ENCODE data around the gene STYXL2. TPM values are rescaled to one million over a fixed set of nuclear protein-coding genes. Genes with fewer than 3 reads are reported as not detected.

The STYXL2 gene
- total and polyA plus RNA-seq, 2 of the 8 experiments (the other 6 are each of a cell fraction or from before 2014, with no cell fraction given), result 0.09 to 0.22 TPM

- Histone ChIP-seq H3K79me1 (ENCODE audit: low read depth, low read length) (no peaks in the 10 kb centered on the region), H3K4me2 (ENCODE audit: insufficient read depth in 1 of 2, low read depth in 2 of 2, low read length in 2 of 2) (no peak overlapping the region), H3K27ac (ENCODE audit: low read depth, low read length) (no peak overlapping the region), H3K14ac (ENCODE audit: insufficient read length) (no peak overlapping the region), H3K4ac (replicated peaks; ENCODE audit: insufficient read length, low read depth, low read length) (no peak overlapping the region), H3K56ac (replicated peaks; ENCODE audit: insufficient read length, low read depth, low read length) (no peak overlapping the region), H2AK5ac (ENCODE audit: low read depth, low read length) (no peak overlapping the region), H3K79me2 (ENCODE audit: control insufficient read depth in 1 of 2, insufficient read depth in 2 of 2, low read length in 2 of 2) (no peaks in the 10 kb centered on the region), H3K23me2 (ENCODE audit: low read depth, low read length) (no peaks in the 10 kb centered on the region; the same call in 1 of the 2 replicates), H3K18ac (ENCODE audit: extremely low read depth, low read length) (no peak overlapping the region), H2BK12ac (ENCODE audit: low read depth, low read length) (no peak overlapping the region), H2BK20ac (ENCODE audit: low read length) (no peak overlapping the region), H4K91ac (replicated peaks; ENCODE audit: insufficient read length, low read length) (no peak overlapping the region), H3K36me3 (ENCODE audit: control insufficient read depth in 2 of 4, insufficient read depth in 4 of 4, low read length in 3 of 4) (no peaks in the 10 kb centered on the region), H4K8ac (ENCODE audit: extremely low read depth, insufficient read depth, low read length) (no peak overlapping the region), H3K23ac (ENCODE audit: insufficient read length) (no peak overlapping the region), H3K4me1 (replicated peaks in 1 of 4; ENCODE audit: control insufficient read depth in 3 of 4, insufficient read depth in 4 of 4, low read length in 3 of 4) (peaks cover 0 to 4% (median 0%) of the 10 kb centered on the region in 4 experiments; a peak in 3 of 7 replicates), H3K9me3 (ENCODE audit: insufficient read depth in 2 of 2, low read depth in 1 of 2, low read length in 1 of 2) (peaks cover 0 to 4% of the 10 kb centered on the region in 2 experiments; a peak in 2 of 4 replicates), H4K20me1 (replicated peaks in 1 of 2; ENCODE audit: control insufficient read depth in 1 of 2, insufficient read depth in 2 of 2, low read length in 2 of 2) (no peaks in the 10 kb centered on the region), H2AFZ (ENCODE audit: low read length) (no peak overlapping the region), H4K5ac (ENCODE audit: insufficient read length, low read depth, low read length) (no peak overlapping the region), H3K4me3 (ENCODE audit: extremely low read depth in 1 of 4, insufficient read depth in 2 of 4, low read depth in 3 of 4, low read length in 4 of 4) (no peak overlapping the region), H3K27me3 (replicated peaks in 1 of 4; ENCODE audit: control insufficient read depth in 3 of 4, extremely low read depth in 1 of 4, insufficient read depth in 3 of 4, low read length in 3 of 4) (no peaks in the 10 kb centered on the region; a peak in 1 of 7 replicates), H2BK120ac (replicated peaks; ENCODE audit: low read depth, low read length) (no peak overlapping the region), H3K9ac (replicated peaks in 1 of 4; ENCODE audit: extremely low read depth in 1 of 4, low read depth in 3 of 4, low read length in 3 of 4) (no peak overlapping the region), H2BK15ac (ENCODE audit: low read length) (no peak overlapping the region), H2BK5ac (ENCODE audit: low read depth, low read length) (no peak overlapping the region)
- DNase-seq (ENCODE audit: low read depth in 1 of 2, low spot score in 2 of 2) (no peak), FAIRE-seq (no peak)
- WGBS, 2 experiments (ENCODE audit: extremely low coverage in 1 of 2, insufficient coverage in 1 of 2, insufficient read length in 1 of 2, insufficient replicate concordance in 2 of 2, low coverage in 1 of 2, low lambda C conversion rate in 2 of 2, missing lambda C conversion rate in 1 of 2), result 85% methylated on average over 6 of the region's 6 CpGs; no CpG with 5 or more reads in 1 of the 2 experiments
- ChIA-PET POLR2A (ENCODE audit: partially characterized antibody) (no interaction called here), CTCF (ENCODE audit: partially characterized antibody) (interaction anchor here (0.7 to 1.6 kb wide), 5 partner anchors 9 to 137 kb away, joined by 3 to 7 read pairs (median 3); partner anchors contain the start of gene POU2F1)
- TF ChIP-seq ATF3 (IDR thresholded peaks at IDR 0.05; ENCODE audit: insufficient read depth, low read depth, low read length) (no peak), CBX8 (IDR thresholded peaks at IDR 0.05; ENCODE audit: borderline replicate concordance, low read depth, low read length) (no peak), SIN3A (conservative IDR thresholded peaks at IDR 0.05 in 1 of 2, IDR thresholded peaks at IDR 0.05 in 1 of 2; ENCODE audit: low read depth in 1 of 2, low read length in 2 of 2) (no peak), SIX5 (IDR thresholded peaks at IDR 0.05; ENCODE audit: low read depth, low read length) (no peak), SP4 (IDR thresholded peaks at IDR 0.05; ENCODE audit: low read length) (no peak), SP2 (IDR thresholded peaks at IDR 0.05; ENCODE audit: low read length) (no peak), RNF2 (IDR thresholded peaks at IDR 0.05; ENCODE audit: borderline replicate concordance, low read depth, low read length, missing control alignments, poor library complexity, severe bottlenecking) (no peak), JUN (IDR thresholded peaks at IDR 0.05; ENCODE audit: low read depth, low read length) (no peak), BRCA1 (IDR thresholded peaks at IDR 0.05; ENCODE audit: low read depth, low read length) (no peak), MAX (IDR thresholded peaks at IDR 0.05) (no peak), TBP (IDR thresholded peaks at IDR 0.05; ENCODE audit: low read depth, low read length) (no peak), GTF2F1 (IDR thresholded peaks at IDR 0.05; ENCODE audit: borderline replicate concordance, low read depth, low read length) (no peak), EGR1 (IDR thresholded peaks at IDR 0.05; ENCODE audit: borderline replicate concordance, low read depth, low read length) (no peak)
Measured at GRCh38 chr1:167083066-167083665, 10.7 kb upstream of the STYXL2 start.
